Gastrocnemius medialis (tissue), 4 donors: ENCODE results near the gene TTLL10. TPM values are rescaled to one million over a fixed set of nuclear protein-coding genes. Genes with fewer than 3 reads are reported as not detected.

Experiments used
- ATAC-seq, 2 donors: fragments of 150-250 bp; one replicate each; pipeline ENCODE4 v1.9.1; 2016
- DNase-seq, 2 donors: peaks; one replicate each; pipeline ENCODE4 v3.0.0-alpha.2; 2019
- H3K27ac ChIP-seq, 4 donors: fragments of 200-600 bp; sonication (generic); 1 replicate in 1 of 4; 2 replicates in 3 of 4; pipeline ENCODE4 v1.5.1; 2016 to 2018; ENCODE audit warnings: mild to moderate bottlenecking in 2 of 4, moderate library complexity in 1 of 4
- H3K27me3 ChIP-seq, 3 donors: fragments of 200-600 bp; sonication (generic) in 2 of 3; 1 replicate in 1 of 3; 2 replicates in 2 of 3; pipeline versions ENCODE4 v1.5.1 to v1.6.0; 2016 to 2019; ENCODE audit warnings: mild to moderate bottlenecking in 1 of 3, moderate library complexity in 1 of 3
- H3K36me3 ChIP-seq, 2 donors: fragments of 200-600 bp; sonication (generic) in 1 of 2; one replicate each; pipeline ENCODE4 v1.5.1; 2017 to 2018
- H3K4me1 ChIP-seq, 2 donors: fragments of 200-600 bp; sonication (generic) in 1 of 2; one replicate each; pipeline ENCODE4 v1.5.1; 2016 to 2017; ENCODE audit warnings: mild to moderate bottlenecking in 2 of 2
- H3K4me3 ChIP-seq, 4 donors: fragments of 200-600 bp; sonication (generic) in 3 of 4; 1 replicate in 1 of 4; 2 replicates in 3 of 4; pipeline ENCODE4 v1.5.1; 2016 to 2019; ENCODE audit warnings: mild to moderate bottlenecking in 2 of 4
- H3K9me3 ChIP-seq, 3 donors: fragments of 200-600 bp; sonication (generic) in 2 of 3; 1 replicate in 1 of 3; 2 replicates in 2 of 3; pipeline ENCODE4 v1.5.1; 2016 to 2019
- POLR2A ChIP-seq, 2 donors: fragments of 450-650 bp; IDR thresholded peaks; one replicate each; pipeline ENCODE4 v1.6.1; 2017; ENCODE audit warnings: antibody characterized with exemption in 2 of 2, mild to moderate bottlenecking in 2 of 2, moderate library complexity in 2 of 2
- in situ Hi-C, 4 donors: fragments of 200-750 bp; cut with MboI; loops; one replicate each; pipeline versions ENCODE4 v1.15.0 to v1.8.0; 2017; ENCODE audit warnings: low sequenced_read_pairs in 4 of 4
- intact Hi-C: fragments of 100-400 bp; cut with DNase I; formaldehyde crosslinking; loops from one replicate; pipeline ENCODE4 v1.15.1; 2023; ENCODE audit warnings: low total_unique reads
- total RNA-seq, 4 donors: library from RNA; depleted of rRNA; stranded (reverse); fragments of >200 nt; gene quantifications; one replicate each; pipeline versions ENCODE4 v1.1.0 to v1.2.3, GENCODE V29; 2016
- TF ChIP-seq, protein P1 (sequence below), 5 experiments: fragments of 450-650 bp in 3 of 5; fragments of 200-600 bp in 2 of 5; sonication (generic) in 2 of 5; IDR thresholded peaks in 4 of 5; conservative IDR thresholded peaks in 1 of 5; 1 replicate in 4 of 5; 2 replicates in 1 of 5; pipeline ENCODE4 v1.5.1; 2016 to 2019; ENCODE audit warnings: antibody characterized with exemption in 5 of 5, mild to moderate bottlenecking in 3 of 5, moderate library complexity in 3 of 5

The TTLL10 gene
- total RNA-seq, 4 donors from 2014 or later, result 0.13 to 0.16 TPM; not detected in 2

DNA sequence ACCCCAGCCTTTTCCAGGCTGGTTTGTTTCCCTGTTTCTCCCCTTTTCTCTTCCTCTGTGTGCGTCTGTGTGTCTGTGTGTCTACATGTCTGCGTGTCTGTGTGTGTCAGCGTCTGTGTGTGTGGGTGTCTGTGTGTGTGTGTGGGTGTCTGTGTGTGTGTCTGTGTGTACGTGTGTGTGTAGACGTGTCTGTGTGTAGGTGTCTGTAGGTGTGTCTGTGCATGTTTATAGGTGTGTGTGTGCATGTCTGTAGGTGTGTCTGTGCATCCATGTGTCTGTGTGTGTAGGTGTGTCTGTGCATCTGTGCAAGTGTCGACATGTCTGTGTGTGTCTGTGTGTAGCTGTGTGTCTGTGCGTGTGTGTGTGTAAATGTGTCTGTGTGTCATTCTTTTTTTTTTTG is 3.3 kb downstream of the TTLL10 start:
- in situ Hi-C loops (no loop called here), intact Hi-C loops (no loop called here)
- Histone ChIP-seq H3K36me3 (no peaks in the 10 kb centered on the region), H3K27me3 (peaks cover 4 to 59% (median 38%) of the 10 kb centered on the region in 3 donors), H3K4me3 (no peak overlapping the region), H3K27ac (no peak overlapping the region), H3K9me3 (no peaks in the 10 kb centered on the region), H3K4me1 (no peaks in the 10 kb centered on the region)
- ATAC-seq, result no peak
- DNase-seq, result no peak
- TF ChIP-seq, protein P1, sequence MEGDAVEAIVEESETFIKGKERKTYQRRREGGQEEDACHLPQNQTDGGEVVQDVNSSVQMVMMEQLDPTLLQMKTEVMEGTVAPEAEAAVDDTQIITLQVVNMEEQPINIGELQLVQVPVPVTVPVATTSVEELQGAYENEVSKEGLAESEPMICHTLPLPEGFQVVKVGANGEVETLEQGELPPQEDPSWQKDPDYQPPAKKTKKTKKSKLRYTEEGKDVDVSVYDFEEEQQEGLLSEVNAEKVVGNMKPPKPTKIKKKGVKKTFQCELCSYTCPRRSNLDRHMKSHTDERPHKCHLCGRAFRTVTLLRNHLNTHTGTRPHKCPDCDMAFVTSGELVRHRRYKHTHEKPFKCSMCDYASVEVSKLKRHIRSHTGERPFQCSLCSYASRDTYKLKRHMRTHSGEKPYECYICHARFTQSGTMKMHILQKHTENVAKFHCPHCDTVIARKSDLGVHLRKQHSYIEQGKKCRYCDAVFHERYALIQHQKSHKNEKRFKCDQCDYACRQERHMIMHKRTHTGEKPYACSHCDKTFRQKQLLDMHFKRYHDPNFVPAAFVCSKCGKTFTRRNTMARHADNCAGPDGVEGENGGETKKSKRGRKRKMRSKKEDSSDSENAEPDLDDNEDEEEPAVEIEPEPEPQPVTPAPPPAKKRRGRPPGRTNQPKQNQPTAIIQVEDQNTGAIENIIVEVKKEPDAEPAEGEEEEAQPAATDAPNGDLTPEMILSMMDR (IDR thresholded peaks at IDR 0.05 in 4 of 5, conservative IDR thresholded peaks at IDR 0.05 in 1 of 5), result no peak
- TF ChIP-seq POLR2A (IDR thresholded peaks at IDR 0.05), result no peak

DNA sequence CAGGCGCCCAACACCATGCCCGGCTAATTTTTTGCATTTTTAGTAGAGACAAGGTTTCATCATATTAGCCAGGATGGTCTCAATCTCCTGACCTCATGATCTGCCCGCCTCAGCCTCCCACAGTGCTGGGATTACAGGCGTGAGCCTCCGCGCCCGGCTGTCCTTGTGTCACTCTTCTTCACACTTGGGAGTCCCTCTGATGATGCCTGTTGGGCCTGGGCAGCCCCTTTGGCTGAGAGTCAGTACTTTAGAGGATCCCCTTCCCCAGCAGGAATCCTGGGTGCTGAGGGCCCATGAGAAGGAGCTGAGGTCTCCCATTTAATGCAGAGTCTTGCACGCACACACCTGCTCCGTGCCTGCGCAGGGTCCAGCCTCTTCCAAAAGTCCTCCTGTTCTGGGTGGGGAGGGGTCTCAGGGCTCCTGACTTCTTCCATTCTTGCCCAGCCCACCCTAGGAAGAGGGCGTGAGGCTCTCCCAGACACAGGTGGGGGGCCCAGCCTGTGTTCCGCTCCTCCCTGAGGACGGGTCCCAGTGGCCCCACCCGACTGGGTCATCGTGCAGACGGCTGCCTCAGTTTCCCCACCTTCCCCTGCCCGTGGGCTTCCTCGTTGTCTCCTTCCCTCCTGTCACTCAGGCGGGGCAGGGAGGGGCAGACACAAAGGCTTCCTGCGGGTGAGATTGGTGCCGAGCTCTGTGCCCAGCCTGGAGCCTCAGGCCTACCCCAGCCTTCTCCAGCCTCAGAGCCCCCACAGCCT is 3.9 kb downstream of the TTLL10 start:
- no peak for DNase-seq
- in situ Hi-C loops, result no loop called here

DNA sequence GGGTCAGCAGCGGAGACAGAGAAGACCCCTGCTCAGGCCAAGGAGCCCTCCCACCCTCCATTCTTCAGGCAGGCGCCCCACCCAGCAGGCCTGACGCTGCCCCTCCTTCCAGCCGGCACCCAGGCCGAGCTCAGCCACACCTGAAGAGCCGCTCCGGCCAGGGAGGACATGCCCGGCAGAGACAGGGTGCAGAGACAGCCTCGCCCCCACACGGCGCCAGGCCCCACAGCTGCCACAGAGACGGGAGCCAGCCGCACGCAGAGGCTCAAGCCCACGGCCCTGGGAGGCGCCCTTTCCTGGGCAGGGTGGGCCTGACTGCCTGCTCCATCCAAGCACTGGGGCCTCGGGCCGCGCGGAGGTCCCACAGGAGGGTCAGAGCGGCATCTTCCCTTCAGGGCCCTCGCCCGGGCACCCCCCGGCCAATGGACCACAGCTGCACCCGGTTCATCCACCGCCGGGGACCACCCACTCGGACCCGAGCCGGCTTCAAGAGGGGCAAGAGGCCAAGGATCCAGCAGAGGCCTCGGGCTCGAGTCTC is 5.2 kb downstream of the TTLL10 start:
- ATAC-seq (no peak), DNase-seq (no peak)
- TF ChIP-seq, protein P1 (IDR thresholded peaks at IDR 0.05 in 4 of 5, conservative IDR thresholded peaks at IDR 0.05 in 1 of 5), result no peak
- no peak for TF ChIP-seq POLR2A (IDR thresholded peaks at IDR 0.05)
- intact Hi-C loops (no loop called here), in situ Hi-C loops (no loop called here)
- H3K4me3 ChIP-seq, result no peak overlapping the region
- no peaks in the 10 kb centered on the region for H3K36me3 ChIP-seq
- peaks cover 4 to 41% (median 21%) of the 10 kb centered on the region in 3 donors for H3K27me3 ChIP-seq
- H3K4me1 ChIP-seq, result no peaks in the 10 kb centered on the region
- H3K9me3 ChIP-seq, result no peaks in the 10 kb centered on the region
- no peak overlapping the region for H3K27ac ChIP-seq

More for the DNA sequence above, 3.9 kb downstream of the TTLL10 start:
- H3K27me3 ChIP-seq, result peaks cover 4 to 53% (median 33%) of the 10 kb centered on the region in 3 donors
- H3K9me3 ChIP-seq, result no peaks in the 10 kb centered on the region
- no peak overlapping the region for H3K27ac ChIP-seq
- intact Hi-C loops, result no loop called here
- no peak for ATAC-seq
- TF ChIP-seq POLR2A (IDR thresholded peaks at IDR 0.05), result no peak
- TF ChIP-seq, protein P1 (IDR thresholded peaks at IDR 0.05 in 4 of 5, conservative IDR thresholded peaks at IDR 0.05 in 1 of 5), result no peak
- no peak overlapping the region for H3K4me3 ChIP-seq
- H3K36me3 ChIP-seq, result no peaks in the 10 kb centered on the region
- H3K4me1 ChIP-seq, result no peaks in the 10 kb centered on the region

DNA sequence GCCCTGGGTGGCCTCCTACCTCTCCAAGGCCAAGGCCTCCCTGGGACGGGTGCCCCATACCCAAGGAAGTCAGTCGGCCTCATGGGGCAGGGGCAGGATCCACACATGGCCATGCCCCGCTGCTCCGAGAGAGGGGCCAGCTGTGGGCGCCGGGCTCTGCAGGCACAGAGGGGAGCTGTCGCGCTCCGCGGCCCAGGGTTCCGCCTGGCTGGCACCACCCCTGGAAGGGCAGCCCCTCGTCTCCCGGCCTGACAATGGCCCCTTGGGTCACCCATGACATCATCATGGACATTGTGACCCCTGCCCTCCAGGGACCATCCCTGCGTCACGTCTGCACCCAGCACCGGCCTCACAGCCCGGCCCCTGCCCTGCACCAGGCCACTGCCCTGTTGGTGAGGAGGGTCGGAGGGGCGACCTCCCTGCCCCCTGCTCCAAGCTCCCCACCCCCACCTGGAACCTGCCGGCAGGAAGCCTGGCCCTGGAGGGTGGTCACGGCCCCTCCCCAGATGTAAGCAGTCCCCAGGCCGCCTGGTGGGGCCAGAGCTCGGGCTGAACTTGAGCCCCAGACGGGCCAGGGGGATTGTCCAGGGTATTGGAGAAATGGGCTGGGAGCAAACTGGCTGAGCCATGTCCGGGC is 5.8 kb downstream of the TTLL10 start:
- Histone ChIP-seq H3K4me1 (no peaks in the 10 kb centered on the region), H3K27ac (no peak overlapping the region), H3K27me3 (peaks cover 3 to 39% (median 15%) of the 10 kb centered on the region in 3 donors), H3K4me3 (no peak overlapping the region), H3K36me3 (no peaks in the 10 kb centered on the region), H3K9me3 (no peaks in the 10 kb centered on the region)
- in situ Hi-C loops (no loop called here), intact Hi-C loops (no loop called here)
- ATAC-seq, result no peak
- no peak for TF ChIP-seq POLR2A (IDR thresholded peaks at IDR 0.05)
- TF ChIP-seq, protein P1 (IDR thresholded peaks at IDR 0.05 in 4 of 5, conservative IDR thresholded peaks at IDR 0.05 in 1 of 5), result no peak
- no peak for DNase-seq
